Adrenal gland (tissue), 19 donors: Measurements from ENCODE around the gene TRAPPC2B. TPM values are rescaled to one million over a fixed set of nuclear protein-coding genes. Genes with fewer than 3 reads are reported as not detected.
A peak's percentile ranks its signal among the peaks of the same experiment; 100 is the strongest.

Experiments used
- DNase-seq, 7 donors: peaks; one replicate each; pipeline ENCODE4 v3.0.0-alpha.2; 2019 to 2020
- H3K27ac ChIP-seq, 5 donors: fragments of 200-600 bp; sonication (generic) in 4 of 5; 1 replicate in 3 of 5; 2 replicates in 2 of 5; pipeline versions ENCODE4 v1.5.1 to v1.8.0; 2016 to 2020; ENCODE audit warnings: mild to moderate bottlenecking in 1 of 5
- H3K27me3 ChIP-seq: fragments of 200-600 bp; 2 replicates; pipeline ENCODE4 v1.8.0; 2021
- H3K36me3 ChIP-seq, 2 donors: fragments of 200-600 bp; replicated peaks in 1 of 2; 1 replicate in 1 of 2; 2 replicates in 1 of 2; pipeline versions ENCODE4 v1.5.1 to v1.8.0; 2018 to 2022
- H3K4me1 ChIP-seq, 2 donors: fragments of 200-600 bp; replicated peaks in 1 of 2; 1 replicate in 1 of 2; 2 replicates in 1 of 2; pipeline versions ENCODE4 v1.5.1 to v1.8.0; 2018 to 2021
- H3K4me3 ChIP-seq, 4 donors: fragments of 200-600 bp; sonication (generic) in 3 of 4; one replicate each; pipeline ENCODE4 v1.5.1; 2016 to 2018
- H3K9me3 ChIP-seq, 3 donors: fragments of 200-600 bp; sonication (generic) in 1 of 3; replicated peaks in 1 of 3; 1 replicate in 2 of 3; 2 replicates in 1 of 3; pipeline versions ENCODE4 v1.5.1 to v1.8.0; 2016 to 2021
- POLR2A ChIP-seq, 2 donors: fragments of 450-650 bp; IDR thresholded peaks; one replicate each; pipeline ENCODE4 v1.6.1; 2017; ENCODE audit warnings: antibody characterized with exemption in 2 of 2, mild to moderate bottlenecking in 2 of 2, moderate library complexity in 1 of 2
- WGBS, 4 donors: extraction: QIAGEN DNeasy Blood & Tissue Kit in 2 of 4; methylation state at CpG; one replicate each; pipeline versions ENCODE4 v1.1.5 to v1.1.7; 2013 to 2017; 5-methylcytosine and 5-hydroxymethylcytosine counted together
- intact Hi-C, 2 donors: fragments of 100-400 bp; cut with DNase I; formaldehyde crosslinking; loops; one replicate each; pipeline versions ENCODE4 v1.14.1 to v1.15.0; 2022 to 2023
- long read RNA-seq, 10 donors: library from polyadenylated mRNA in 3 of 10; unstranded in 2 of 10; stranded (forward) in 1 of 10; transcript quantifications; one replicate each; pipeline ENCODE4 v2.0.0 and lab custom pipeline, GENCODE V29; 2021 to 2026
- polyA plus RNA-seq, 3 donors: library from polyadenylated mRNA; stranded (reverse); fragments of 200-250 nt in 2 of 3; fragments of 350-450 nt in 1 of 3; fragmentation: Illumina TruSeq in 1 of 3; extraction: RNeasy Lipid Tissue Mini Kit (QIAGEN cat#74804) in 1 of 3; gene quantifications; one replicate each; pipeline ENCODE4 v1.2.3, GENCODE V29; 2013 to 2014
- total RNA-seq, 9 donors: library from RNA; depleted of rRNA in 4 of 9; stranded (reverse); fragments of >200 nt in 4 of 9; fragments of 120-200 nt in 1 of 9; fragmentation: NEBNext Ultra II Directional in 1 of 9; extraction: Animal tissue kit (Norgen Biotek cat#: 25700) in 1 of 9; gene quantifications; one replicate each; pipeline versions ENCODE4 v1.1.0 to v1.2.4, GENCODE V29; 2013 to 2023
- TF ChIP-seq, protein P1 (sequence below), 6 experiments: fragments of 450-650 bp in 4 of 6; fragments of 200-600 bp in 2 of 6; sonication (generic) in 1 of 6; IDR thresholded peaks; 1 replicate in 5 of 6; 2 replicates in 1 of 6; pipeline versions ENCODE4 v1.5.1 to v1.8.0; 2016 to 2021; ENCODE audit warnings: antibody characterized with exemption in 6 of 6, mild to moderate bottlenecking in 2 of 6, moderate library complexity in 1 of 6
- donor health status: healthy with polysubstance abuse.
- donor health status: Bipolar disorder and iron deficiency.
- donor health status: DM: yes; HTN: yes; CAD: no.
- donor health status: DM: no; HTN: no; CAD: no.
- donor health status: DM: no; HTN: no; CAD: no.
- donor health status: DM: yes; HTN: yes; CAD: no.

The TRAPPC2B gene
- total RNA-seq = 10 to 100 TPM; 12.6 to 42.5 (median 21.6) TPM
- polyA plus RNA-seq = 10 to 100 TPM; 24.9 to 72.8 (median 40.5) TPM
- long read RNA-seq, donor 1, transcript TRAPPC2B-201 (2 exons, 732 nt) = major isoform, 49 of 69 reads
- long read RNA-seq, donor 1, transcript TRAPPC2B-202 (1 exons, 1,743 nt) = minor isoform, 20 of 69 reads
- long read RNA-seq, donor 1, partial matches to known transcripts = 0 of 69 reads
- long read RNA-seq, donor 1, other reads (novel, unspliced or antisense) = 0 of 69 reads
- long read RNA-seq, donor 2, transcript TRAPPC2B-202 (1 exons, 1,743 nt) = minor isoform, 21 of 44 reads
- long read RNA-seq, donor 2, transcript TRAPPC2B-201 (2 exons, 732 nt) = major isoform, 23 of 44 reads
- long read RNA-seq, donor 2, partial matches to known transcripts = 0 of 44 reads
- long read RNA-seq, donor 2, other reads (novel, unspliced or antisense) = 0 of 44 reads
- long read RNA-seq, donor 3, transcript TRAPPC2B-202 (1 exons, 1,743 nt) = minor isoform, 17 of 46 reads
- long read RNA-seq, donor 3, transcript TRAPPC2B-201 (2 exons, 732 nt) = major isoform, 29 of 46 reads
- long read RNA-seq, donor 3, partial matches to known transcripts = 0 of 46 reads
- long read RNA-seq, donor 3, other reads (novel, unspliced or antisense) = 0 of 46 reads
- long read RNA-seq, donor 4, transcript TRAPPC2B-201 (2 exons, 732 nt) = major isoform, 20 of 20 reads
- long read RNA-seq, donor 4, partial matches to known transcripts = 0 of 20 reads
- long read RNA-seq, donor 4, other reads (novel, unspliced or antisense) = 0 of 20 reads
- long read RNA-seq, donor 5, transcript TRAPPC2B-201 (2 exons, 732 nt) = major isoform, 23 of 23 reads
- long read RNA-seq, donor 5, partial matches to known transcripts = 0 of 23 reads
- long read RNA-seq, donor 5, other reads (novel, unspliced or antisense) = 0 of 23 reads
- long read RNA-seq, donor 6, transcript TRAPPC2B-201 (2 exons, 732 nt) = major isoform, 10 of 10 reads
- long read RNA-seq, donor 6, partial matches to known transcripts = 0 of 10 reads
- long read RNA-seq, donor 6, other reads (novel, unspliced or antisense) = 0 of 10 reads
- long read RNA-seq, donor 7, transcript TRAPPC2B-202 (1 exons, 1,743 nt) = minor isoform, 12 of 26 reads
- long read RNA-seq, donor 7, transcript TRAPPC2B-201 (2 exons, 732 nt) = major isoform, 14 of 26 reads
- long read RNA-seq, donor 7, partial matches to known transcripts = 0 of 26 reads
- long read RNA-seq, donor 7, other reads (novel, unspliced or antisense) = 0 of 26 reads
- long read RNA-seq, donor 8, transcript TRAPPC2B-202 (1 exons, 1,743 nt) = minor isoform, 17 of 37 reads
- long read RNA-seq, donor 8, transcript TRAPPC2B-201 (2 exons, 732 nt) = major isoform, 20 of 37 reads
- long read RNA-seq, donor 8, partial matches to known transcripts = 0 of 37 reads
- long read RNA-seq, donor 8, other reads (novel, unspliced or antisense) = 0 of 37 reads
- long read RNA-seq, donor 9, transcript TRAPPC2B-201 (2 exons, 732 nt) = major isoform, 22 of 33 reads
- long read RNA-seq, donor 9, transcript TRAPPC2B-202 (1 exons, 1,743 nt) = minor isoform, 11 of 33 reads
- long read RNA-seq, donor 9, partial matches to known transcripts = 0 of 33 reads
- long read RNA-seq, donor 9, other reads (novel, unspliced or antisense) = 0 of 33 reads
- long read RNA-seq, donor 10, transcript TRAPPC2B-201 (2 exons, 732 nt) = major isoform, 12 of 19 reads
- long read RNA-seq, donor 10, transcript TRAPPC2B-202 (1 exons, 1,743 nt) = minor isoform, 7 of 19 reads
- long read RNA-seq, donor 10, partial matches to known transcripts = 0 of 19 reads
- long read RNA-seq, donor 10, other reads (novel, unspliced or antisense) = 0 of 19 reads

- TF ChIP-seq POLR2A (IDR thresholded peaks at IDR 0.05) = peak; percentile 65 to 91
- TF ChIP-seq, protein P1, sequence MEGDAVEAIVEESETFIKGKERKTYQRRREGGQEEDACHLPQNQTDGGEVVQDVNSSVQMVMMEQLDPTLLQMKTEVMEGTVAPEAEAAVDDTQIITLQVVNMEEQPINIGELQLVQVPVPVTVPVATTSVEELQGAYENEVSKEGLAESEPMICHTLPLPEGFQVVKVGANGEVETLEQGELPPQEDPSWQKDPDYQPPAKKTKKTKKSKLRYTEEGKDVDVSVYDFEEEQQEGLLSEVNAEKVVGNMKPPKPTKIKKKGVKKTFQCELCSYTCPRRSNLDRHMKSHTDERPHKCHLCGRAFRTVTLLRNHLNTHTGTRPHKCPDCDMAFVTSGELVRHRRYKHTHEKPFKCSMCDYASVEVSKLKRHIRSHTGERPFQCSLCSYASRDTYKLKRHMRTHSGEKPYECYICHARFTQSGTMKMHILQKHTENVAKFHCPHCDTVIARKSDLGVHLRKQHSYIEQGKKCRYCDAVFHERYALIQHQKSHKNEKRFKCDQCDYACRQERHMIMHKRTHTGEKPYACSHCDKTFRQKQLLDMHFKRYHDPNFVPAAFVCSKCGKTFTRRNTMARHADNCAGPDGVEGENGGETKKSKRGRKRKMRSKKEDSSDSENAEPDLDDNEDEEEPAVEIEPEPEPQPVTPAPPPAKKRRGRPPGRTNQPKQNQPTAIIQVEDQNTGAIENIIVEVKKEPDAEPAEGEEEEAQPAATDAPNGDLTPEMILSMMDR (IDR thresholded peaks at IDR 0.05) = no peak
- Histone ChIP-seq H3K36me3 (no peaks in the 10 kb centered on the region), H3K27me3 (no peaks in the 10 kb centered on the region), H3K27ac (peak within 1 kb of the TSS; percentile 65 to 99 (median 92)), H3K4me3 (peak within 1 kb of the TSS; percentile 13 to 86 (median 66)), H3K9me3 (no peaks in the 10 kb centered on the region), H3K4me1 (peaks cover 23 to 35% of the 10 kb centered on the region in 2 donors)
- peak; percentile 99 to 100 (median 100) for DNase-seq
- intact Hi-C loops = no loop called here
- WGBS, 4 donors = 1 to 6% (median 3%) methylated on average over 11 to 47 of the region's 47 CpGs
Observed at GRCh38 chr19:57362997-57363687, at the start of gene TRAPPC2B, which contains the start of gene ZNF547. Gene TRAPPC2B, plus strand, starts transcription at chr19:57363551. Its CDS starts 1,283 bp downstream, at chr19:57364834. Gene ZNF547, plus strand, starts transcription at chr19:57363551. Its CDS starts 5,005 bp downstream, at chr19:57368556.

- no peak for TF ChIP-seq POLR2A (IDR thresholded peaks at IDR 0.05)
- TF ChIP-seq, protein P1 (IDR thresholded peaks at IDR 0.05) = no peak
- Histone ChIP-seq H3K4me1 (no peaks in the 10 kb centered on the region), H3K9me3 (no peaks in the 10 kb centered on the region), H3K27ac (no peak overlapping the region), H3K36me3 (no peaks in the 10 kb centered on the region), H3K4me3 (no peak overlapping the region), H3K27me3 (no peaks in the 10 kb centered on the region)
- intact Hi-C loops = no loop called here
- 67 to 78% (median 70%) methylated on average over 4 of the region's 4 CpGs for WGBS, 4 donors
- DNase-seq = no peak
Observed at GRCh38 chr19:57314146-57314545, 49.2 kb upstream of the TRAPPC2B start.

GRCh38 chr19:57317503-57317902, 45.8 kb upstream of the TRAPPC2B start:
- H3K27ac ChIP-seq = no peak overlapping the region
- H3K4me3 ChIP-seq = no peak overlapping the region
- DNase-seq = no peak
- H3K4me1 ChIP-seq = peaks cover 15 to 17% of the 10 kb centered on the region in 2 donors
- intact Hi-C loops = no loop called here
- no peaks in the 10 kb centered on the region for H3K27me3 ChIP-seq
- TF ChIP-seq, protein P1 (IDR thresholded peaks at IDR 0.05) = no peak
- no peak for TF ChIP-seq POLR2A (IDR thresholded peaks at IDR 0.05)
- no peaks in the 10 kb centered on the region for H3K36me3 ChIP-seq
- WGBS, 4 donors = 12 to 29% (median 21%) methylated on average over 8 to 29 of the region's 29 CpGs
- no peaks in the 10 kb centered on the region for H3K9me3 ChIP-seq
